Uterus (tissue), 4 donors: ENCODE data around the gene ADARB1. TPM values are rescaled to one million over a fixed set of nuclear protein-coding genes. Genes with fewer than 3 reads are reported as not detected.

ENCODE experiments used
- DNase-seq, 2 donors: peaks; one replicate each; pipeline ENCODE4 v3.0.0-alpha.2; 2019 to 2020
- H3K27ac ChIP-seq, 2 donors: fragments of 200-600 bp; sonication (generic); 1 replicate in 1 of 2; 2 replicates in 1 of 2; pipeline ENCODE4 v1.5.1; 2016 to 2018
- H3K27me3 ChIP-seq, 2 donors: fragments of 200-600 bp; sonication (generic); one replicate each; pipeline ENCODE4 v1.5.1; 2018 to 2019; ENCODE audit warnings: control low read depth in 1 of 2
- H3K36me3 ChIP-seq, 2 donors: fragments of 200-600 bp; sonication (generic); one replicate each; pipeline ENCODE4 v1.5.1; 2019; ENCODE audit warnings: control low read depth in 1 of 2
- H3K4me1 ChIP-seq, 2 donors: fragments of 200-600 bp; sonication (generic); one replicate each; pipeline ENCODE4 v1.5.1; 2018 to 2019; ENCODE audit warnings: control low read depth in 1 of 2
- H3K4me3 ChIP-seq, 2 donors: fragments of 200-600 bp; sonication (generic); 1 replicate in 1 of 2; 2 replicates in 1 of 2; pipeline ENCODE4 v1.5.1; 2018 to 2019; ENCODE audit warnings: mild to moderate bottlenecking in 1 of 2
- H3K9me3 ChIP-seq, 2 donors: fragments of 200-600 bp; sonication (generic); one replicate each; pipeline ENCODE4 v1.5.1; 2019; ENCODE audit warnings: control low read depth in 1 of 2
- CTCF ChIP-seq, 4 experiments: fragments of 200-600 bp in 2 of 4; fragments of 450-650 bp in 2 of 4; sonication (generic) in 2 of 4; IDR thresholded peaks; one replicate each; pipeline ENCODE4 v1.5.1; 2016 to 2019; ENCODE audit warnings: antibody characterized with exemption in 4 of 4, mild to moderate bottlenecking in 2 of 4, moderate library complexity in 1 of 4
- POLR2A ChIP-seq, 2 donors: fragments of 450-650 bp; IDR thresholded peaks; one replicate each; pipeline ENCODE4 v1.6.1; 2016; ENCODE audit warnings: antibody characterized with exemption in 2 of 2, mild to moderate bottlenecking in 1 of 2, moderate library complexity in 1 of 2
- intact Hi-C: fragments of 100-400 bp; cut with DNase I; formaldehyde crosslinking; loops from one replicate; pipeline ENCODE4 v1.15.1; 2023; ENCODE audit warnings: low total_unique reads
- total RNA-seq, 4 donors: library from RNA; depleted of rRNA in 3 of 4; stranded (reverse); fragments of >200 nt in 3 of 4; gene quantifications; one replicate each; pipeline versions ENCODE4 v1.1.0 to v1.2.4, GENCODE V29; 2014 to 2023
- donor health status: DM: yes; HTN: yes; CAD: no.

Gene ADARB1
- total RNA-seq, 4 donors from 2014 or later = 21.8 to 69.6 (median 43.3) TPM

- Histone ChIP-seq H3K27ac (no peak overlapping the region), H3K9me3 (no peaks in the 10 kb centered on the region), H3K27me3 (no peaks in the 10 kb centered on the region), H3K4me1 (no peaks in the 10 kb centered on the region), H3K4me3 (no peak overlapping the region), H3K36me3 (no peaks in the 10 kb centered on the region)
- intact Hi-C loops = no loop called here
- DNase-seq = no peak
- TF ChIP-seq CTCF (IDR thresholded peaks at IDR 0.05) (no peak), POLR2A (IDR thresholded peaks at IDR 0.05) (no peak)
Observed at GRCh38 chr21:45155910-45156309, 81.5 kb downstream of the ADARB1 start.

GRCh38 chr21:45156459-45156858, 82.1 kb downstream of the ADARB1 start:
- Histone ChIP-seq H3K27ac (no peak overlapping the region), H3K27me3 (no peaks in the 10 kb centered on the region), H3K9me3 (no peaks in the 10 kb centered on the region), H3K4me1 (no peaks in the 10 kb centered on the region), H3K36me3 (no peaks in the 10 kb centered on the region), H3K4me3 (no peak overlapping the region)
- no peak for DNase-seq
- TF ChIP-seq CTCF (IDR thresholded peaks at IDR 0.05) = no peak
- TF ChIP-seq POLR2A (IDR thresholded peaks at IDR 0.05) = no peak
- intact Hi-C loops = no loop called here

- H3K36me3 ChIP-seq = no peaks in the 10 kb centered on the region
- H3K4me3 ChIP-seq = no peak overlapping the region
- no peaks in the 10 kb centered on the region for H3K27me3 ChIP-seq
- no peaks in the 10 kb centered on the region for H3K9me3 ChIP-seq
- TF ChIP-seq POLR2A (IDR thresholded peaks at IDR 0.05) (no peak), CTCF (IDR thresholded peaks at IDR 0.05) (no peak)
- intact Hi-C loops = no loop called here
- DNase-seq = no peak
- no peak overlapping the region for H3K27ac ChIP-seq
- no peaks in the 10 kb centered on the region for H3K4me1 ChIP-seq
Observed at GRCh38 chr21:45157932-45158331, 83.6 kb downstream of the ADARB1 start.

- TF ChIP-seq CTCF (IDR thresholded peaks at IDR 0.05) = no peak
- Histone ChIP-seq H3K36me3 (no peaks in the 10 kb centered on the region), H3K4me1 (peaks cover 0 to 3% of the 10 kb centered on the region in 2 donors), H3K27ac (no peak overlapping the region), H3K9me3 (no peaks in the 10 kb centered on the region), H3K27me3 (no peaks in the 10 kb centered on the region), H3K4me3 (no peak overlapping the region)
- no peak for DNase-seq
- intact Hi-C loops = no loop called here
Observed at GRCh38 chr21:45158491-45159423, 84.4 kb downstream of the ADARB1 start.

- intact Hi-C loops = no loop called here
- Histone ChIP-seq H3K4me1 (peaks cover 0 to 10% of the 10 kb centered on the region in 2 donors), H3K36me3 (no peaks in the 10 kb centered on the region), H3K27me3 (no peaks in the 10 kb centered on the region), H3K27ac (no peak overlapping the region), H3K4me3 (no peak overlapping the region), H3K9me3 (no peaks in the 10 kb centered on the region)
- TF ChIP-seq POLR2A (IDR thresholded peaks at IDR 0.05) (no peak), CTCF (IDR thresholded peaks at IDR 0.05) (no peak)
- no peak for DNase-seq
Observed at GRCh38 chr21:45160198-45160597, 85.8 kb downstream of the ADARB1 start.
